Hippocampal formation (tissue), 2 donors: ENCODE results near the gene SPIRE2.

Experiments used
- DNase-seq, 2 donors: peaks; one replicate each; lab custom pipeline; 2025; lab: John Stamatoyannopoulos, UW

Gene SPIRE2

GRCh38 chr16:89895482-89896250, 67.4 kb downstream of the SPIRE2 start:
- no peak for DNase-seq

DNA sequence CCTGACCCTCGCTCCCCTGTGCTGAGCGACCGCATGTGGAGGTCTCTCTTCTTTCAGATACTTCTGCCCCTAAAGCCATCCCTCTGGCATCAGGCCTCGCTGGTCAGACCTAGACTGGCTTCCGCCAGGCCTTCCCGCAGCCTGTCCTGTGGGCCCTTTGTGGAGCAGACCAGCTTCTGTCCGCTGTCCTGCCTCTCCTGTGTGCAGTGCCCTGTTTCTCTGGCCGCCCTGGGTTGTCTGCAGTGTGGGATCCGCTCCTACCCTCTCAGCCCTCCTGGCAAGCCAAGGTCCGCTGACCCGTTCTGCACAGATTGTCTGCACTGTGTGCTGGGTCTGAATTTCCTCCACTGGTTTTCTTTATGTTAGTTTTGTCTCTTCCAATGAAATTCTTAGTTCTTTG, 68.9 kb downstream of the SPIRE2 start:
- DNase-seq: no peak

GRCh38 chr16:89898201-89898967, 70.1 kb downstream of the SPIRE2 start:
- no peak for DNase-seq

GRCh38 chr16:89899879-89900481, 71.7 kb downstream of the SPIRE2 start:
- DNase-seq: no peak

DNA sequence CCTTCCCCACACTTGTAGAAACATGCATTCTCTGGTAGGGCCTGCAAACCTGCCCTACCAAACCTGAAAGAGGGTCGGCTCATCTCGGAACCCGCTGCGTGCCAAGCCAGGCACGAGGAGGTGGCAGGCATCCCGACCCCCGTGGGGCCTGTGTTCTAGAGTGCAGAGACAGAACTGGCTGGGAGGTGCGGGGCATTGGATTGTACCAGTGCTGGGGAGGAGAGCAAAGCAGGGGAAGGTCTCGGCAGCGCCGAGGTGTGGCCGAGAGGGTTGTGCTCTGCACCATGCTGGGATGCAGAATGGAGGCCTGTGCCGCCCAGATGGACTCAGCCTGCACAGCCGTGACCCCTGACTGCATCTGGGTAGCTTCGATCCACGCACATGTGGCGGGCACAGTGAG, 72.6 kb downstream of the SPIRE2 start:
- DNase-seq: no peak

DNA sequence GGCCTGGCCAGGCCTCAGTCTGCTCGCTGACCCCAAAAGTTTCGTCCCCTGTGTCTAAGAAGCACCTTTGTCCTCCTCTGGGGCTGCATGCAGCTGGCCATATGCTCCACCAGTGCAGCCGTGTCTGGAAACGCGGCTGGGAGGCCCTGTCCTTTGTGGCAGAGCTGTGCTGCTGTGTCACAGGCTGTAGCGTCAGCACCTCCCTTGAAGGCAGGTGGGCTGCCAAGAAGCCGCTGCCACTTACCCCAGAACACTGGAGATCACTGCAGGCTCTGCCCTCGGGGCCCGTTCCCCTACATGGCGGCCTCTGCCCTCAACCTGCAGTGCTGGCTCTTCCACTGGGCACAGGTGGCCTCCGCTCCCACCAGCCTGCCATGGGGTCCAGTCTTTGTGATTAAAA, 74.7 kb downstream of the SPIRE2 start:
- no peak for DNase-seq

GRCh38 chr16:89903908-89904515, 75.7 kb downstream of the SPIRE2 start:
- DNase-seq: no peak

GRCh38 chr16:89904606-89905510, 76.6 kb downstream of the SPIRE2 start:
- DNase-seq: no peak

DNA sequence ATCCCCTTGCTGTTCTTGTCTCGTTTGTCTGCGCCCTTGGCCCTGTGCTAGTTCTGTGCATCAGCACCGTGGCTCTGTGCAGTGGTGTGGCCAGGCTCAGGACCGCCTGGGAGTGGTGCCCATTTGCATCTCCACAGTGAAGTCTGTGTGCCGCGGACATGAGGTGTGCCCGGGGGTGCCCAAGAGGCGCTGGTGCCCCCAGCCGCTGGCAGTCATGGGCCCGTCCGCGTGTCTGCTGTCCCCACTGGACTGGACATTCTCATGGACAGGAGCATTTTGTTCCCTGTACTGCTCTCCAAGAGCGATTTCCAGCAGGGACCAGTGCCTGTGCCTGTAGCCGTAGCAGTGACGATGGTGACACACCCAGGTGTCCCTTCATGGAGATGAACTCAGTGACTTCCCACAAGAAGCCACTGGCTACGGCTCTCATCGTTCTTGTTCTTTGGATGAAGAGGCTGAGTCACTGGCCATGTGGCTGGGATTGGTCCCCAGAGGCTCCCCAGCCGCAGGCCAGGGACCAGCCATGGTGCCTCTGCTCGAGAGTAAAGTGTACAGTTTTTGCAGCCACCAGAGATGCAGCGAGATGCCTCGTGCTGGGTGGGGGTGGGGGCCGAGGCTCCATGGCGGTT, 77.3 kb downstream of the SPIRE2 start:
- DNase-seq: no peak

DNA sequence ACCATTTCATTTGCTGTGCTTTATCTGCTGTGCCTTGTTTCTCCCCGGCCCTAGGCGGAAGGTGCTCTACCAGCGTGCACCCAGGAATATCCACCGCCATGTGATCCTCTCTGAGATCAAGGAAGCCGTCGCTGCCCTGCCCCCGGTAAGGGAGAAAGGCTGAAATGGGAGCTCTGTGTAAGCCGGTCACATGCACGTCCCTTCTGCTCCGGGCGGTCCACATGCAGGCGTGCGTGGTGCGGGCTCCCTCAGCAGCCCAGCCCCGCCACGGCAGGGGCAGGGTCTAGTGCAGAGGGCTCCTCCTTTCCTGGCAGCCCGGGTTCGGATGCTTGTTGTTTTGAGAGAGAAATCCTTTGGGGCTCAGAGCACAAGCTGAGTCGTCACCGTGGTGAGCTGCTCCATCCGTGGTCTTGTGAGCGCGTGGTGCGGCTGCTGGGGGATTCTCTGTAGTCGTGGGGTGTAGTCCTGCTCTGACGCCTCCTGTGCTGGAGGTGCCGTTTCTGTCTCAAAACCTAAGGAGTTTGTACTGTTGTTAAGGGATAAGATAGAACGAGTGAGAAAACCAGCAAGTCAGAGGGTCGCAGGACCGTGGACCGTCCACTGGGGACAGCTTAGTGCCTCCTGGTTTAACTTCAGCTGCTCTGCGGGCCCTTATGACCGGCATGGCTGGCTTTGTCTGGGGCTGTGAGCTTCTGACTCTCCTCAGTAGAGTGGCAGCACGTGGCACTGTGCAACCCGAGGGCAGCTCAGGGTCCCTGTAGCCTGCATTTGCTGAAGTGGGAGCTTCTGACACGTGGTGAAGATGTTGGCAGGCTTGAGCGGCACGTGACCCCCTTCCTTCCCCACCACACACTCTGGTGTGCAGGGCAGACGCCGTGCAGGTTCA, 78.1 kb downstream of the SPIRE2 start:
- no peak for DNase-seq

DNA sequence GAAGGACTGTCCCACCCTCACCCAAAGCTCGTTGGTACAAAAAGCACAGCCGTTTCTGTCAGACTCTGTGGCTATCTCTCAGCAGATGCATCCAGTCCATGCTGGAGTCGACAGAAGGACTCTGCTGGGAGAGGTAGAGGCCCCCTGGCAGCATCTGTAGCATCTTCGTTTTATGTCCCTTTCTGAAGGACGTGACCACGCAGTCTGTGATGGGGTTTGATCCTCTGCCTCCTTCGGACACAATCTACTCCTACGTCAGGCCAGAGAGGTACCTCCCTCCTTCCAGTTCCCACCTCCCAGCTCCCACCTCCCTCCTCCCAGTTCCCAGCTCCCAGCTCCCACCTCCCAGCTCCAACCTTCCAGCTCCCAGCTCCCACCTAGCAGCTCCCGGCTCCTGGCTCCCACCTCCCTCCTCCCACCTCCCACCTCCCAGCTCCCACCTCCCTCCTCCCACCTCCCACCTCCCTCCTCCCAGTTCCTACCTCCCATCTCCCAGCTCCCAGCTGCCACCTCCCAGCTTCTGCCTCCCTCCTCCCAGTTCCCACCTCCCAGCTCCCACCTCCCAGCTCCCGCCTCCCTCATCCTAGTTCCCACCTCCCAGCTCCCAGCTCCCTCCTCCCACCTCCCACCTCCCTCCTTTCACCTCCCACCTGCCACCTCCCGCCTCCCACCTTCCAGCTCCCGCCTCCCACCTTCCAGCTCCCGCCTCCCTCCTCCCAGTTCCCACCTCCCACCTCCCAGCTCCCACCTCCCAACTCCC, 79.0 kb downstream of the SPIRE2 start:
- DNase-seq: no peak

DNA sequence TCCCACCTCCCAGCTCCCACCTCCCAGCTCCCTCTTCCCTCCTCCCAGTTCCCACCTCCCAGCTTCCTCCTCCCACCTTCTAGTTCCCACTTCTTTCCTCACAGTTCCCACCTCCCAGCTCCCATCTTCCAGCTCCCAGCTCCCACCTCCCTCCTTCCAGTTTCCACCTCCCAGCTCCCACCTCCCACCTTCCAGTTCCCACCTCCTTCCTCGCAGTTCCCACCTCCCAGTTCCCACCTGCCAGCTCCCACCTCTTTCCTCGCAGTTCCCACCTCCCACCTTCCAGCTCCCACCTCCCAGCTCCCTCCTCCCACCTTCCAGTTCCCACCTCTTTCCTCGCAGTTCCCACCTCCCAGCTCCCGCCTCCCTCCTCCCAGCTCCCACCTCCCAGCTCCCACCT, 80.0 kb downstream of the SPIRE2 start:
- DNase-seq: no peak

DNA sequence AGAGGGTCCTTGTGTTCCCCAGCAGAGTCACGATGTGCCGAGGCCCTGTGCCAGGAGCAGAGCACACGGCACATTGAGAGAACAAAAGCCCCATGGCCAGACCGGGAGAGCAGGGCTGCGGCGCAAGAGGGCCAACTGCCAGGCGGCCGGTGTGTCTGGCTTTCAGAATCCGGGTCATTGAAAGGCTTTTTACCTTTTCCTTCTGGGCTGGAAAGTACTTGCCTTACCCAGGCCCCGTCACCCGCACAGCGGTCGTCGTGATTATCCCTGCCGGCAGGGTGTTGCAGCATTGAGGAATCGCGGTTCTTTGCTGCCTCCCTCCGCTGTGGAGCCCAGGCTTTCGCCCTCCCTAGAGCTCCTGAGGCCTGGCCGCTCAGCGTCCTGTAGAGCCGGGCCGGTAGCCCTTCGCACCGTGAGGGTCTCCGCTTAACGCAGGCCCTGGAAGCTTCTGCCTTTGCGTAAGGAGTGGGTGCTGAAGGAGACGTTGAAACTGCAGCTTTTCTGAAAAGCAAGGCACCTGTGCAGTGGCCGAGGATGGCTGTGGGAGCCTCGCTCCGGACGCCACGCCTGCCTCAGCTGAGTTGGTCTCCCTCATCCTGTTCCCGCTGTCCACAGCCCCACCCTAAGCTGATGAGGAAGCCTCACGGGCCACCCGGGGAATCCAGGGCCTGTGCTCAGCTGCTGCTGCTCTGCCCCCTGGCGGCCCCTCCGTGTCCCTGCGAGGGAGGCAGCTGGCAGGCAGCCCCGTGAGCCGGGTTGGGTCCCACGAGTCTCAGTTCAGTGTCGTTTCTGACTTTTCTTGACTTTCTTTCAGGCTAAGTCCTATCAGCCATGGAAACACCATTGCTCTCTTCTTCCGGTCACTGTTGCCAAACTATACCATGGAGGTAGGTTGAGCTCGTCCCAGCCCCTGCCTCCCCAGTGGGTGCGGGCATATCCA, 81.8 kb downstream of the SPIRE2 start:
- DNase-seq: peak; percentile 63 to 71

- DNase-seq: no peak
Observed at GRCh38 chr16:89910717-89911354, 82.6 kb downstream of the SPIRE2 start.

DNA sequence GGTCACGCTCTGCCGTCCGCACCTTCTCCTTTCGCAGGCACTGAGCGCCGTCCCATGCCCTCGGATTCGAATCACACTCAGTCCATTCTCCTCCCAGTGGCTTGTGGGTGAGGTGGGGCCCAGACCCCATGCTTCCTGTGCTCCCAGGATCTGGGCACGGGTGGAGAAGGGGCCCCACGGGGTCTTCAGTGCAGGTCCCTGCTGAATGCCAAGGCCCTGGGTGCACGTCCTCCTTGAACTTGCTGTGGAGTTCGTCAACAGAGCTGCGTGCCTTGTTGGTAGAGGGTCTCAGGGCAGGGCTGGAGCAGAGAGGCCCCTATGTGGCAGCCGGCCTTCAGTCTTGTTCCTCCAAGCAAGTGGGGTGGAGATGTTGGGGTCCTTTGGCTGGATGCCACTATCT, 83.1 kb downstream of the SPIRE2 start:
- no peak for DNase-seq

GRCh38 chr16:89912143-89912542, 83.9 kb downstream of the SPIRE2 start:
- no peak for DNase-seq

- DNase-seq: no peak
Observed at GRCh38 chr16:89912627-89913026, 84.4 kb downstream of the SPIRE2 start.
